Suprapubic skin (tissue), 4 donors: ENCODE measurements around the gene TRIM74. TPM values are rescaled to one million over a fixed set of nuclear protein-coding genes. Genes with fewer than 3 reads are reported as not detected.

Experiments
- total RNA-seq, 4 donors: library from RNA; depleted of rRNA; stranded (reverse); fragments of >200 nt; gene quantifications; one replicate each; pipeline ENCODE4 v1.1.0, GENCODE V29; 2016

TRIM74 gene
- total RNA-seq, 4 donors from 2014 or later = not detected

Other genes starting within 250 kb of the TRIM74 start
- 1 to 10 TPM; 1.4 to 5.5 (median 3.0) TPM for gene TYW1B, start 141.3 kb downstream of the TRIM74 start, total RNA-seq
- gene POM121, start 44.4 kb downstream of the TRIM74 start, total RNA-seq = 10 to 100 TPM; 23.4 to 38.2 (median 30.2) TPM
- not detected for gene SPDYE8, start 60.3 kb upstream of the TRIM74 start, total RNA-seq
- not detected for gene SPDYE11, start 88.4 kb upstream of the TRIM74 start, total RNA-seq
- gene SPDYE9, start 116.6 kb upstream of the TRIM74 start, total RNA-seq = not detected